Measurements from ENCODE around the gene PLLP. TPM values are rescaled to one million over a fixed set of nuclear protein-coding genes. Genes with fewer than 3 reads are reported as not detected.
A peak's percentile ranks its signal among the peaks of the same experiment; 100 is the strongest.
"Not testable (repeated sequence)": the region's sequence is repeated elsewhere in the genome, so short reads cannot be mapped to it uniquely, and the experiment has no call there.

Gene PLLP
- total and polyA plus RNA-seq, 7 donors: 0.99 to 10.2 (median 4.2) TPM

- H3K4me3 ChIP-seq: no peak overlapping the region
- no peaks in the 10 kb centered on the region for H3K36me3 ChIP-seq
- H3K27me3 ChIP-seq: no peaks in the 10 kb centered on the region
- H3K9me3 ChIP-seq: no peaks in the 10 kb centered on the region
- TF ChIP-seq CTCF (IDR thresholded peaks at IDR 0.05): no peak
- TF ChIP-seq POLR2A (IDR thresholded peaks at IDR 0.05): no peak
- TF ChIP-seq POLR2AphosphoS5 (IDR thresholded peaks at IDR 0.05): no peak
- TF ChIP-seq EP300 (IDR thresholded peaks at IDR 0.05): no peak
- intact Hi-C loops (cut with DNase I): no loop called here
- H3K27ac ChIP-seq: no peak overlapping the region
- WGBS, 2 donors: 93 to 95% methylated on average over 7 of the region's 7 CpGs
- H3K4me1 ChIP-seq: peaks cover 0 to 4% (median 0%) of the 10 kb centered on the region in 4 donors
- DNase-seq: no peak
Observed at GRCh38 chr16:57271063-57271345, 13.5 kb downstream of the PLLP start.

GRCh38 chr16:57270221-57271062 lies 14.0 kb downstream of the PLLP start:
- H3K9me3 ChIP-seq: no peaks in the 10 kb centered on the region
- peaks cover 0 to 4% (median 0%) of the 10 kb centered on the region in 4 donors for H3K4me1 ChIP-seq
- peak; percentile 58 for DNase-seq
- intact Hi-C loops (cut with DNase I): no loop called here
- no peak overlapping the region for H3K27ac ChIP-seq
- no peaks in the 10 kb centered on the region for H3K27me3 ChIP-seq
- H3K36me3 ChIP-seq: no peaks in the 10 kb centered on the region
- WGBS, 2 donors: 89 to 90% methylated on average over 25 of the region's 25 CpGs
- TF ChIP-seq CTCF (IDR thresholded peaks at IDR 0.05) (no peak), POLR2A (IDR thresholded peaks at IDR 0.05) (no peak), POLR2AphosphoS5 (IDR thresholded peaks at IDR 0.05) (no peak), EP300 (IDR thresholded peaks at IDR 0.05) (no peak)
- no peak overlapping the region for H3K4me3 ChIP-seq

- DNase-seq: peak; percentile 39
- Histone ChIP-seq H3K9me3 (no peaks in the 10 kb centered on the region), H3K27ac (no peak overlapping the region), H3K36me3 (no peaks in the 10 kb centered on the region), H3K27me3 (no peaks in the 10 kb centered on the region), H3K4me3 (no peak overlapping the region), H3K4me1 (peaks cover 0 to 4% (median 0%) of the 10 kb centered on the region in 4 donors)
- intact Hi-C loops (cut with DNase I): no loop called here
- TF ChIP-seq CTCF (IDR thresholded peaks at IDR 0.05): no peak
- peak in 1 of 2 donors; percentile 75 for TF ChIP-seq POLR2A (IDR thresholded peaks at IDR 0.05)
- no peak for TF ChIP-seq EP300 (IDR thresholded peaks at IDR 0.05)
- TF ChIP-seq POLR2AphosphoS5 (IDR thresholded peaks at IDR 0.05): no peak
- 40 to 66% methylated on average over 14 of the region's 14 CpGs for WGBS, 2 donors
Observed at GRCh38 chr16:57268804-57269800, 15.4 kb downstream of the PLLP start.

- H3K4me1 ChIP-seq; intact Hi-C loops (cut with DNase I); DNase-seq; H3K27me3 ChIP-seq; H3K36me3 ChIP-seq; H3K4me3 ChIP-seq; H3K9me3 ChIP-seq; H3K27ac ChIP-seq: not testable (repeated sequence)
- WGBS, 2 donors: 60 to 72% methylated on average over 2 of the region's 2 CpGs
Observed at GRCh38 chr16:57267343-57267742, 17.1 kb downstream of the PLLP start.

All from sigmoid colon (tissue), 7 donors.